NCI-H345 treated with DMSO at 0.1 percent for 48 hours (cell line): ENCODE data around the gene SAMD11.

Experiments used
- DNase-seq: peaks from one replicate; lab custom pipeline; 2025; ENCODE audit not compliant: unreplicated experiment; lab: John Stamatoyannopoulos, UW

SAMD11 gene

DNA sequence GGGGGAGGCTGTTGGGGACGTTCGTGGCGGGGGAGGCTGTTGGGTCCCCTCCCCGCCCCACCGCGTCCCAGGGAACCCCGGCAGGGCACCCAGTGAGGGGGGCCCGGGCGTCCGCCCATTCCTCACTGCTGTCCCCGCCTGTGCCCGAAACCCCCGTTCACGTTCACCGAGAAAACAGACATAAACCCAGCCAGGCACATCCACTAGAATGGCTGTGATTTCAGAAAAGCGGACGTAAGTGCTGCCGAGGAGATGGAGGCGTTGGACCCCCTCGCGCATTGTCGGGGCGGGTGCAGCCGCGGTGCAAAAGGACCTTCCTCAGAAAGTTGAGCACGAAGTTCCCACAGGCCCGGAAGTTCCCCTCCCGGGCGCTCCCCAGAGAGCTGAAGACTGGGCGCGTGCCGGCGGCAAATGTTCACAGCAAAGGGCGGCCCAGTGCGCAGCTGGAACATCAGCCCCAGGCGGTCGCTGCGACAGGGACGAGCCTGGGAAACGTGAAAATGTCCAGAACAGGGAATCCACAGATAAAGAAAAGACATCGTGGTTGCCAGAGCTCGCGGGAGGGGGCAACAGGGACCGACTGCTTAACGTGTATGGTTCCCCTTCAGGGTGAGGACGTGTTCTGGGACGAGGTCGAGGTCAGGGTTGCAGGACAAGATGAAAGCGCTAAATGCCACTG is 18.5 kb upstream of the SAMD11 start:
- DNase-seq: no peak

DNA sequence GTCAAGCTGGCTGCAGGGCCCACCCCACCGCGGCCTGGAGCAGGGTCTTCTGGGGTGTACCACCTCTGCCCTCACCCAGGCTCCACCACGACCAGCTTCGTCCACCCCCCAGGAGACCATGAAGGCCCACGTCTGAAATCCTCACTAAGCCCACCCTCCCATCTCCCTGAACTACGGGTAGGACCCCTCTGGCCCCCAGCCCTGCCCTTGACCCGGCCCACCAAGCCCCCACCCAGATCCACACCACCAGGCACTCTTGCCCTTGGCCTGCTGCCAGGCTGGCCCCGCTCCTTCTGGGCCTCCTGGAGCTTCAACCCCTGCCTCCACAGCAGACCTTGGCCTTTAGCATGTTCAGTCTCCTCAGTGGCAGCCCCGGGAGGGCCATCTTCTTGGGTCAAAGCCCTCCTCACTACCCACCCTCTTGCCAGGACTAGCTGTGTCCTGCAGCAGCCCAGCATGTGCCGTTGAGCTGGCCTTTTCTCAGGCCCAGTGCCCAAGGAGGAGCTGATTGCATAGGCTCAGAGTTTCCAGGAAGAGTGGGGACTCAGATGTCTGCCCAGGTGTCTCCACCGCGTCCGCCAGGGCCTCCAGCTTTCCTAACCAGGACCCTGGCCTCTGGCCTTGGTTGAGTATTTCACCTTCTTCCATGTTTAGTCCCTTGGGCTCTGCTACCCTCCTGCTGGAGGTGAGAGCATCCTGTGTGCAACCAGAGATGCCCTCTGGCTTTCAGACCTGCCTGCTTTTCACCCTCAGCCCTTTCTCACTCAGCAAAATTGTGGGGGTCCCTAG is 17.7 kb upstream of the SAMD11 start:
- DNase-seq: no peak

DNA sequence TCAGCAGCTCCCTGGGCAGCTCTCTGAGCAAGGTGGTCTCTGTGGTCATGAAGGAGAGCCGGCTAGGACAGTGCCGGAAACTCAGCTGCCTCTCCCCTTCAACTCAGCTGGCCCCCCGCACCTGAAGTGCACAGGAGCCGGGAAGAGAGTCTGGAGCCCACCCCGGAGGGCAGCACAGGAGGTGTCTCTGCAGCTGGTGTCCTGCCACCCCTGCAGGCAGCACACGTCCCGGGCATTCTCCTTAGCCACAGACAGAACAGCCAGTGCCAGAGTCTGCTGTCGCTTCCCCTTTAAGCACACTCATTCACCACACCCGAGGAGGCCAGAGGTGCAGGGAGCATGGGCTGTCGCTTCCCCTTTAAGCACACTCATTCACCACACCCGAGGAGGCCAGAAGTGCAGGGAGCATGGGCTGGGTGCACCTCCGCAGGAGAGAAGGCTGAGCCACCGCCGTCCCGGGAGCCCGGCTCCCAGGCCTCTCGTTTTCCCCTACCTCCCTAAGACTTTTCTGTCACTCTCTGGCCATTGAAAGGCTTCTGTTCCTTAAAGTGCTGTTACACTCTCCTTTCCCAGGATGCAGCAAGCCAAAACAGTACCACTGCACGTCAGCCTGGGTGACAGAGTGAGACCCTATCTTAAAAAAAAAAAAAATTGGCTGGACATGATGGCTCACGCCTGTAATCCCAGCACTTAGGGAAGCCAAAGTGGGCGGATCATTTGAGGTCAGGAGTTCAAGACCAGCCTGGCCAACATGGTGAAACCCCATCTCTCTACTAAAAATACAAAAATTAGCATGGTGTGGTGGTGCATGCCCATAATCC is 16.9 kb upstream of the SAMD11 start:
- DNase-seq: no peak

GRCh38 chr1:907611-908451 is 15.9 kb upstream of the SAMD11 start:
- no peak for DNase-seq

DNA sequence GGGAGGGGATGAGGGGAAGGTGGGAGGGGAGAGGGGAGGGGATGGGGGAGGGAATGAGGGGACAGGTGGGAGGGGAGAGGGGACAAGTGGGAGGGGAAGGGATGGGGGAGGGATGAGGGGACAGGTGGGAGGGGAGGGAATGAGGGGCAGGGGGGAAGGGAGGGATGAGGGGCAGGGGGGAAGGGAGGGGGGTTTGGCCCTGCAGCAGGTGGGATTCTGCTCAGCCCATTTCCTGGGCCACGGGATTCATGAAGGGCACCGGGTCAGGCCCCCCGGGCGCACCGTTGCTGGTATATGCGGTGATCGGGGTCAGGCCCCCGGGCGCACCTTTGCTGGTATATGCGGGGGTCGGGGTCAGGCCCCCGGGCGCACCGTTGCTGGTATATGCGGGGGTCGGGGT is 15.1 kb upstream of the SAMD11 start:
- DNase-seq: no peak

DNA sequence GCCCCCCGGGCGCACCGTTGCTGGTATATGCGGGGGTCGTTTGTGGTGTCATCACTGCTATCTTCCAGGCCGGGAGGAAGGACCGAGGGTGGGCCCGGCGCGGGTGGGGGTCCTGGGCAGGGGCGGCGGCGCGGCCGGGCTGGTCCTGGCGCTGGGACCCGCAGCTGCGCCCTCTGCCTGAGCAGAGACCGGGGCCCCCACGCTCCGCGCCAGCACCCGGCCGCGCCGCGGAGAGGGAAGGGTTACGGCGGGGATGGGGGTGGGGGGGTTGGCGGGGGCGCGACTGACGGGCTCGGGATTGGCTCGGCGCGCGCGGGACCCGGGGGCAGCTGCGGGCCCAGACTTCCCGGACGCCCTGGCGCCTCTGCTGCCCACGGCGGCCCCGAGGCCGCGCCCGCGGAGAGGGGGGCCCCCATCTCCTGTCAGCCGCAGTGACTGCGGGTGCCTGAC is 13.8 kb upstream of the SAMD11 start:
- no peak for DNase-seq

DNA sequence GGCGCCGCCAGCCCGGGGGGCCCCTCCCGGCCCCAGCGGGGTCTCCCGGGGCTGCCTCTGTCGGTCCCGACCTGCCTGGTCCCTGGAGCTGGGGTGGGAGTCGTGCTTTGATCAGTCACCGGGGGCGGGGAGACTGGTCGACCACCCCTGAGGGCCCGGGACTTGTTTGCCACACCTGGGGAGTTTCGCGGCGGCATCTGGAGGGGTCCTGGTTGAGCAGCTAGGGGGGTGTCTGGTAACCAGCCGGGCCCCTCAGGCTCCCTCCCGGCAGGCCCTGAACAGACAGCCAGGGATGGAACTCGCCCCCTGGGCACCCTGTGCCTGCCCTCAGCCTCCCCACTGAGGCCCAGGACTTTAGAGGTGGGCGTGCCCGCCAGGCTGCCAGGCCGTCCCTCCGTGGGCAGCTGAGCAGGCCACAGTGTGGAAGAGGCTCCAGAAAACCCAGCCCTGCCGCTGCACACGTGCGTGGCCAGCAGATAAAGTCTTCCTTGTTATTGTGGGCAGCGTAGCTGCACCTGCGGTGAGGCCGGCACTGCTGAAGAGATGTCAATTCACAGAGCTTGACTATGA is 13.3 kb upstream of the SAMD11 start:
- no peak for DNase-seq

- no peak for DNase-seq
Observed at GRCh38 chr1:910881-911721, 12.6 kb upstream of the SAMD11 start.

DNA sequence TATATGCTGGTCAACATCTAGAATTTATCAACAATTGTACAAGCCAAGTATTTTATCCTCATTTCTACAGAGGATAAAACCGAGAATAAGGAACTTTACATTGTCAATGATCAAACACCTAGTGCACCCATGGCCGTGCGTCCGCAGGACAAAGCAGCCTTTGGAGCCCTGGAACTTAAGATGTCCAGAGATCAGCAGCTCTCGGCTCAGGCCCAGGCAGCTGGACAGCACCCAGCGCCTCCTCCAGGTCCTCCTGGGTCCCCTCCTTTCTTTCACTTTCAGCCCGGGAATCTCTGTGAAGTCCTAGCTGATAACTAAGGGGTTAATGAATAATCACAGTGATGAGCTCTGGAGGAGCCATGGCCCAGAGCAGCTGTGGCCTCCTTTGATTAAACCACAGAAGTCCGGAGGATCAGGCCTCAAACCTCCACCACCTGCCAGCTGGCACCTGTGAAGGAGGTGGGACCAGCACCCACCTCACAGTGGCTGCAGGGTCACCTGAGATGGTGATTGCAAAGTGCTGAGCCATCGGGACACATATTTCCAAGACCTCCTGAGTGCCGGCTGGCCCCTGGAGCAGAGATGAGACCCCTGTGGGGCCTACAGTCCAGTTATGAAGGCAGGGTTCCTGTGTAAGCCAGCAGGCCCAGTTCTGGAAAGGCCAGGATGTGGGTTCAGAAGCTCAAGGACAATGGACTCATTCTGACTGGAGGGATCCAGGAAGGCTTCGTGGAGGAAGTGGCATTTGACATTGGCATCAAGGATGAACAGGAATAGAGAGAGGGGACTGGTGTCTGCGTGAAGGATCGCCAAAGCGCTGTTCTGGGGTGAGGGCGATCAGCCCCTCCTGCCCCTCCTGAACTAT is 11.6 kb upstream of the SAMD11 start:
- no peak for DNase-seq

GRCh38 chr1:912740-913301 is 10.9 kb upstream of the SAMD11 start:
- no peak for DNase-seq

DNA sequence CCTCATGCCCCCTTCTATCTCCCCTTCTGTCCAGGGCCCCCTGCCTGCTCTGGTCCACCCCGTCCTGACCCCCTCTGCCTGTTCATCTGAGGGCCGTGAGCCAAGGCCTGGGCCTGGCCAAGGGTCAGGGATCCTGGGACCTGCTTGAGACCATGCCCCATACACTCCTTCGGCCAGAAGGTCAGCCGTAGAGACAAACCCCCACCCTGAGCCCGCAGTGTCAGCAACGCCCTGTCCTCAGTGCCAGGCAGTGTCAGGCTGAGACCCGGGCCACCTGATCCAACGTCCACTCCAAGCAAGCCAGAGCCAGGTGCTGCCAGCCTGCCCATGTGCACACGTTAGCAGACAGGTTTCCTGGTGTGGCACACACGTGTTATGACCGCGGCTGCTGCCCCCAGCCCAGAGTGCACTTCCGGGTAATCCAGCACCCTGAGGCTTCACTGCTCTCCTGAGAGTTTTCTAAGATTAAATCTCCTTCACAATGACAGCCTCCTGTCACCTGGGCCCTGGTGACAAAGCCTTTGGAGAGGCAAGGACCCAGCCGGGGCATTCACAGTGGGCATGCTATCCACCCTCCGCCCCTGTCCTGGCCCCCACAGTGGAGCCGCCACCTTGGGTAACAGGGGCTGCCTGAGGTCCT is 10.1 kb upstream of the SAMD11 start:
- DNase-seq: no peak

- DNase-seq: no peak
Observed at GRCh38 chr1:914131-914890, 9.4 kb upstream of the SAMD11 start.

- no peak for DNase-seq
Observed at GRCh38 chr1:914891-915280, 8.8 kb upstream of the SAMD11 start.

- DNase-seq: no peak
Observed at GRCh38 chr1:915295-916172, 8.2 kb upstream of the SAMD11 start.

DNA sequence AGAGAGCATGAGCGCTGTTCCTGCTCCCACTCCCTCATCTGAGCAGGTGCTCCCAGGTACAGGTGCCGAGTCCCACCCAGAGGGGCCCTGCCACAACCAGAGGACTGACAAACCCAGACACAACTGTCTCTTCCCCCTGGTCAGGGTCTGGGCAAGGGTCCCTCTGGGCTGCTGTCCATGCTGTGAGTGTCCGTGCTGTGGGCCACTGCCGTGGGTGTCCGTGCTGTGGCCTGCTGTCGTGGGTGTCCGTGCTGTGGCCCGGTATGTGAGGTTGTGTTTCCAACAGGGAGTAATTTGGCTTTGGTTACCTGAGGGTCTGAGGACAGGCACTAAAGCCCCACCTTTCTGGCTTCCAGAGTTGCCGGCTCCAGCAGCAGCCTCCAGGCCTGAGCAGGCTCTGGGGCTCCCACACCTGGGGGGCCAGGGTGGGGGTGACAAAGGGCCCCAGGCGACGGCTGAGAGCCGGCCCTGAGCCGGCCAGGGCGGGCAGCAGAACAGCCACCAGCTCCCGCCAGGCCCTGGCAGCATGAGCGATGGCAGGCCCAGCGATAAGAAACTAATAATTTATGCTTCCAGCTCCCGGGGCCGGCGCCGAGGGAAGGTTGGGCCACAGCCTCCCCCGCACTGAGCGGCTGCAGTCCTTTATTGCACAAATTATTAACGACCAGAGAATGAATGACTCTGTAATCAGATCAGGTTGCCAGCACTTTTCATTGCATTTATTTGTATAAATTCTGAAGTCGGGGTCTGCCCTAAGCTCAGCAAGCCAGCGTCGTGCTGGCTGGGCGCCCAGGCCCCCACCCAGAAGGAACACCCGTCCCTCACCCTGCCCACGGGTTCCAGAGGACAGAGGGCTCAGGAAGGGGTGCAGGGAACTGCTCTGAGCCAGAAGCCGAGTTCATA is 7.3 kb upstream of the SAMD11 start:
- DNase-seq: no peak
